H9 (cell line): ENCODE measurements around the gene OSCAR. TPM values are rescaled to one million over a fixed set of nuclear protein-coding genes. Genes with fewer than 3 reads are reported as not detected.

Experiments
- DNase-seq: peaks from one replicate; pipeline ENCODE4 v3.0.0-alpha.2; 2017
- H2AFZ ChIP-seq: one replicate; pipeline ENCODE4 v1.6.1; 2013; ENCODE audit warnings: mild to moderate bottlenecking, low read length, control low read depth, moderate library complexity
- H2AK5ac ChIP-seq: 2 replicates; pipeline ENCODE4 v1.6.1; 2013; ENCODE audit warnings: low read length, control low read depth, mixed read lengths; ENCODE audit not compliant: insufficient read length
- H2BK120ac ChIP-seq: one replicate; pipeline ENCODE4 v1.6.1; 2013; ENCODE audit warnings: low read depth, mild to moderate bottlenecking, low read length, control low read depth, inconsistent platforms; ENCODE audit not compliant: poor library complexity, severe bottlenecking
- H2BK12ac ChIP-seq: 2 replicates; pipeline ENCODE4 v1.6.1; 2013; ENCODE audit warnings: low read length, control low read depth, mixed read lengths, low read depth; ENCODE audit not compliant: insufficient read length
- H2BK15ac ChIP-seq: 2 replicates; pipeline ENCODE4 v1.6.1; 2013; ENCODE audit warnings: low read depth, low read length, control low read depth
- H2BK20ac ChIP-seq: one replicate; pipeline ENCODE4 v1.6.1; 2013; ENCODE audit warnings: low read depth, mild to moderate bottlenecking, low read length, control low read depth, inconsistent platforms; ENCODE audit not compliant: poor library complexity, severe bottlenecking
- H2BK5ac ChIP-seq: 2 replicates; pipeline ENCODE4 v1.6.1; 2013; ENCODE audit warnings: low read length, control low read depth, mixed read lengths; ENCODE audit not compliant: insufficient read length
- H3K14ac ChIP-seq: 2 replicates; pipeline ENCODE4 v1.6.1; 2013; ENCODE audit warnings: low read length, control low read depth; ENCODE audit not compliant: insufficient read depth
- H3K18ac ChIP-seq: 2 replicates; pipeline ENCODE4 v1.6.1; 2013; ENCODE audit warnings: low read depth, mild to moderate bottlenecking, mixed read lengths, low read length, control low read depth; ENCODE audit not compliant: insufficient read length
- H3K23ac ChIP-seq: 2 replicates; pipeline ENCODE4 v1.6.1; 2013; ENCODE audit warnings: low read length, control low read depth, mixed read lengths, low read depth; ENCODE audit not compliant: insufficient read length
- H3K23me2 ChIP-seq: 2 replicates; pipeline ENCODE4 v1.6.1; 2013; ENCODE audit warnings: low read depth, mild to moderate bottlenecking, mixed read lengths, low read length, control low read depth; ENCODE audit not compliant: insufficient read length, poor library complexity, severe bottlenecking
- H3K27ac ChIP-seq: 2 replicates; pipeline ENCODE4 v1.5.1; 2013; ENCODE audit warnings: low read length, control low read depth, mixed read lengths, low read depth; ENCODE audit not compliant: insufficient read length
- H3K27me3 ChIP-seq: 2 replicates; pipeline ENCODE4 v1.6.1; 2013; ENCODE audit warnings: low read length, control low read depth, inconsistent platforms; ENCODE audit not compliant: insufficient read depth
- H3K4ac ChIP-seq: 2 replicates; pipeline ENCODE4 v1.6.1; 2013; ENCODE audit warnings: low read depth, mild to moderate bottlenecking, control low read depth, inconsistent platforms, low read length, moderate library complexity
- H3K4me1 ChIP-seq: 2 replicates; pipeline ENCODE4 v1.6.1; 2013; ENCODE audit warnings: low read length, control low read depth, inconsistent platforms; ENCODE audit not compliant: insufficient read depth
- H3K4me2 ChIP-seq: 2 replicates; pipeline ENCODE4 v1.6.1; 2013; ENCODE audit warnings: low read length, control low read depth, mixed read lengths; ENCODE audit not compliant: insufficient read length, insufficient read depth
- H3K56ac ChIP-seq: 2 replicates; pipeline ENCODE4 v1.6.1; 2013; ENCODE audit warnings: low read depth, mild to moderate bottlenecking, mixed read lengths, low read length, control low read depth; ENCODE audit not compliant: insufficient read length
- H3K79me1 ChIP-seq: 2 replicates; pipeline ENCODE4 v1.6.1; 2013; ENCODE audit warnings: low read depth, mild to moderate bottlenecking, moderate library complexity, low read length, control low read depth, inconsistent platforms; ENCODE audit not compliant: insufficient read depth, poor library complexity, severe bottlenecking
- H3K79me2 ChIP-seq: 2 replicates; pipeline ENCODE4 v1.6.1; 2013; ENCODE audit warnings: low read length, control low read depth, inconsistent platforms; ENCODE audit not compliant: insufficient read depth
- H3K9ac ChIP-seq: 2 replicates; pipeline ENCODE4 v1.6.1; 2013; ENCODE audit warnings: low read length, control low read depth, mixed read lengths; ENCODE audit not compliant: insufficient read length; ENCODE audit errors: extremely low read depth
- H3K9me3 ChIP-seq: one replicate; pipeline ENCODE4 v1.6.1; 2013; ENCODE audit warnings: low read depth, low read length, inconsistent platforms; ENCODE audit not compliant: control insufficient read depth
- H3T11ph ChIP-seq: one replicate; pipeline ENCODE4 v1.6.1; 2013; ENCODE audit warnings: mild to moderate bottlenecking, low read length, control low read depth, inconsistent platforms
- H4K20me1 ChIP-seq: one replicate; pipeline ENCODE4 v1.6.1; 2013; ENCODE audit not compliant: control insufficient read depth, insufficient read length, insufficient read depth
- H4K5ac ChIP-seq: 2 replicates; pipeline ENCODE4 v1.6.1; 2013; ENCODE audit warnings: low read depth, mild to moderate bottlenecking, mixed read lengths, low read length, control low read depth; ENCODE audit not compliant: insufficient read length
- H4K8ac ChIP-seq: replicated peaks from 2 replicates; pipeline ENCODE4 v1.6.1; 2013; ENCODE audit warnings: low read length, control low read depth, mixed read lengths, low read depth; ENCODE audit not compliant: insufficient read length
- H4K91ac ChIP-seq: 2 replicates; pipeline ENCODE4 v1.6.1; 2013; ENCODE audit warnings: low read depth, mild to moderate bottlenecking, moderate library complexity, mixed read lengths, low read length, control low read depth; ENCODE audit not compliant: insufficient read length
- H3K27ac Mint-ChIP-seq, 3 experiments: 2 replicates in 2 of 3; 3 replicates in 1 of 3; pipeline ENCODE4 v1.8.0; 2020 to 2021; ENCODE audit warnings: mixed read lengths in 3 of 3, mild to moderate bottlenecking in 1 of 3, moderate library complexity in 1 of 3
- H3K27me3 Mint-ChIP-seq: 2 replicates; pipeline ENCODE4 v1.8.0; 2021; ENCODE audit warnings: low read depth, mild to moderate bottlenecking, moderate library complexity, mixed read lengths
- H3K36me3 Mint-ChIP-seq, 3 experiments: 2 replicates in 2 of 3; 3 replicates in 1 of 3; pipeline ENCODE4 v1.8.0; 2020 to 2021; ENCODE audit warnings: low read depth in 3 of 3, mixed read lengths in 3 of 3; ENCODE audit not compliant: insufficient read depth in 1 of 3
- H3K4me1 Mint-ChIP-seq, 2 experiments: 2 replicates each; pipeline ENCODE4 v1.8.0; 2020; ENCODE audit warnings: mixed read lengths in 2 of 2
- H3K4me3 Mint-ChIP-seq, 2 experiments: 2 replicates in 1 of 2; 3 replicates in 1 of 2; pipeline ENCODE4 v1.8.0; 2020 to 2021; ENCODE audit warnings: mild to moderate bottlenecking in 2 of 2, mixed read lengths in 2 of 2, moderate library complexity in 1 of 2
- H3K9me3 Mint-ChIP-seq, 2 experiments: 2 replicates in 1 of 2; 3 replicates in 1 of 2; pipeline ENCODE4 v1.8.0; 2020; ENCODE audit warnings: mild to moderate bottlenecking in 2 of 2, mixed read lengths in 2 of 2, moderate library complexity in 1 of 2
- CTCF ChIP-seq: fragments of 200-600 bp; sonication (generic); conservative IDR thresholded peaks from 3 replicates; pipeline ENCODE4 v1.8.0; 2021; ENCODE audit warnings: antibody characterized with exemption, mild to moderate bottlenecking
- WGBS: extraction: QIAGEN DNeasy Blood & Tissue Kit; methylation state at CpG from one replicate; pipeline ENCODE4 v1.1.7; 2013; ENCODE audit warnings: missing lambda C conversion rate, low lambda C conversion rate, mixed read lengths; ENCODE audit not compliant: insufficient read length; ENCODE audit errors: extremely low coverage; 5-methylcytosine and 5-hydroxymethylcytosine counted together
- total RNA-seq: library from RNA; stranded (reverse); gene quantifications from 2 replicates; pipeline ENCODE4 v1.2.1, GENCODE V29; 2021

The OSCAR gene
- total RNA-seq, 1 experiment from 2014 or later, result 0.24 TPM

GRCh38 chr19:54074851-54075250 is 25.8 kb downstream of the OSCAR start:
- no peak overlapping the region for H4K91ac ChIP-seq
- no peak for TF ChIP-seq CTCF
- no peak overlapping the region for H3K14ac ChIP-seq
- no peak for DNase-seq
- H3K9me3 ChIP-seq, result no peaks in the 10 kb centered on the region
- H3K56ac ChIP-seq, result no peak overlapping the region
- H2BK120ac ChIP-seq, result no peak overlapping the region
- Mint-ChIP-seq H3K4me1 (peaks cover 0 to 5% of the 10 kb centered on the region in 2 experiments; a peak in 1 of 4 replicates), H3K27ac (no peak overlapping the region), H3K27me3 (peaks cover 1% of the 10 kb centered on the region; the same call in 1 of the 2 replicates), H3K9me3 (peaks cover 0 to 3% of the 10 kb centered on the region in 2 experiments; a peak in 2 of 5 replicates), H3K36me3 (no peaks in the 10 kb centered on the region; a peak in 2 of 7 replicates), H3K4me3 (no peak overlapping the region)
- H2BK12ac ChIP-seq, result no peak overlapping the region
- H3K79me2 ChIP-seq, result no peaks in the 10 kb centered on the region
- H2BK15ac ChIP-seq, result no peak overlapping the region
- H2AK5ac ChIP-seq, result no peak overlapping the region
- H2BK5ac ChIP-seq, result no peak overlapping the region
- no peaks in the 10 kb centered on the region for H3K79me1 ChIP-seq
- no peaks in the 10 kb centered on the region for H4K20me1 ChIP-seq
- no peak overlapping the region for H3T11ph ChIP-seq
- H3K4ac ChIP-seq, result no peak overlapping the region
- H3K23ac ChIP-seq, result no peak overlapping the region
- H3K18ac ChIP-seq, result no peak overlapping the region
- H3K4me1 ChIP-seq, result no peaks in the 10 kb centered on the region
- no peaks in the 10 kb centered on the region for H3K27me3 ChIP-seq
- H3K9ac ChIP-seq, result no peak overlapping the region
- H2BK20ac ChIP-seq, result no peak overlapping the region
- H3K27ac ChIP-seq, result no peak overlapping the region
- H3K23me2 ChIP-seq, result no peaks in the 10 kb centered on the region
- H2AFZ ChIP-seq, result no peak overlapping the region
- WGBS, result no CpG with 5 or more reads among the region's 9 CpGs
- no peak overlapping the region for H3K4me2 ChIP-seq
- H4K5ac ChIP-seq, result no peak overlapping the region
- no peak overlapping the region for H4K8ac ChIP-seq
